NCI-H82 treated with DMSO at 0.1 percent for 48 hours (cell line): Measurements from ENCODE around the gene RPS8.
A peak's percentile ranks its signal among the peaks of the same experiment; 100 is the strongest.
"Not testable (repeated sequence)": the region's sequence is repeated elsewhere in the genome, so short reads cannot be mapped to it uniquely, and the experiment has no call there.

ENCODE experiments used
- DNase-seq: peaks from one replicate; lab custom pipeline; 2025; ENCODE audit not compliant: unreplicated experiment; lab: John Stamatoyannopoulos, UW

The RPS8 gene

GRCh38 chr1:44819196-44819607 is 43.9 kb downstream of the RPS8 start:
- peak; percentile 70 for DNase-seq

DNA sequence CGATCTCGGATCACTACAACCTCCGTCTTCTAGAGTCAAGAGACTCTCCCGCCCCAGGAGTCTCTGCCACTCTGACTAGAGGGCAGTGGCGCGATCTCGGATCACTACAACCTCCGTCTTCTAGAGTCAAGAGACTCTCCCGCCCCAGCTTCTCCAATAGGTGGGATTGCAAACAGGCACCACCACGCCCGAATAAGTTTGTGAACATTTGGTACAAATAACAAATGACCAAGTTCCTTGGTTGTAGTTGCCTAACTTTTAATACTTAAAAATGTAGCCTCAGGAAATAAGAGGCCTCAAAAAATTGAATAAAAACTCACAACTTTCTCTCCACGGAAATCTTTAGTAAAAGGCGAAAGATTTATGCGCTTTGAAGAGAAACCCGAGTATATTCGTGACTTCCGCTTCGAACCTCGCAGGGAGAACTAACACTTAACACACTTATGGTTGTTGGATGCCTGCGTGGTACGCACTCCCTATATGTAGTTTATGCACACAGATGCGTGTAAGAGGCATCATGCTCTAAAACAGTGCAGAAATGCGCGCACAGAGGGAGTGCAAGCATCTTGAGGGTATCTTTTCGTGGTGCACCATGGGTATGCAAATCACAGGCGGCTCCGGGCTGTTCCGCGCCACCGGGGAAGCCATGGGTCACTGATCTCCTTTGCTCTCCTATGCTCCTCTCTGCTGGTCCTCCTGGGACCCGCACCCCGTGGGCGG is 44.4 kb downstream of the RPS8 start:
- DNase-seq = peak; percentile 91

GRCh38 chr1:44820328-44821239 is 45.2 kb downstream of the RPS8 start:
- DNase-seq = no peak

GRCh38 chr1:44821240-44821715 is 45.9 kb downstream of the RPS8 start:
- DNase-seq = no peak

- DNase-seq = no peak
Observed at GRCh38 chr1:44822131-44822701, 46.9 kb downstream of the RPS8 start.

- DNase-seq = no peak
Observed at GRCh38 chr1:44822981-44823451, 47.7 kb downstream of the RPS8 start.

DNA sequence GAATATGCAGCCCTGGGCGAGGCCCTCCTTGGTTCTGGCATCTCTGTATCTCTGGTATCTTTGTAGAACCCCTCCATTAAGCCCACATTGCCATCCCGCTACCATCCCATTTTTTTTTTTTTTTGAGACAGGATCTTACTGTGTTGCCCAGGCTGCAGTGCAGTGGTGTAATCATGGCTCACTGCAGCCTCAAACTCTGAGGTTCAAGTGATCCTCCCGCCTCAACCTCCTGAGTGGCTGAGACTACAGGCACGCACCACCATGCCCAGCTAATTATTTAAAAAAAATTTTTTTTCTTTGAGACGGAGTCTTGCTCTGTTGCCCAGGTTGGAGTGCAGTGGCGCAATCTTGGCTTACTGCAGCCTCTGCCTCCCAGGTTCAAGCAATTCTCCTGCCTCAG is 49.1 kb downstream of the RPS8 start:
- not testable (repeated sequence) for DNase-seq

DNA sequence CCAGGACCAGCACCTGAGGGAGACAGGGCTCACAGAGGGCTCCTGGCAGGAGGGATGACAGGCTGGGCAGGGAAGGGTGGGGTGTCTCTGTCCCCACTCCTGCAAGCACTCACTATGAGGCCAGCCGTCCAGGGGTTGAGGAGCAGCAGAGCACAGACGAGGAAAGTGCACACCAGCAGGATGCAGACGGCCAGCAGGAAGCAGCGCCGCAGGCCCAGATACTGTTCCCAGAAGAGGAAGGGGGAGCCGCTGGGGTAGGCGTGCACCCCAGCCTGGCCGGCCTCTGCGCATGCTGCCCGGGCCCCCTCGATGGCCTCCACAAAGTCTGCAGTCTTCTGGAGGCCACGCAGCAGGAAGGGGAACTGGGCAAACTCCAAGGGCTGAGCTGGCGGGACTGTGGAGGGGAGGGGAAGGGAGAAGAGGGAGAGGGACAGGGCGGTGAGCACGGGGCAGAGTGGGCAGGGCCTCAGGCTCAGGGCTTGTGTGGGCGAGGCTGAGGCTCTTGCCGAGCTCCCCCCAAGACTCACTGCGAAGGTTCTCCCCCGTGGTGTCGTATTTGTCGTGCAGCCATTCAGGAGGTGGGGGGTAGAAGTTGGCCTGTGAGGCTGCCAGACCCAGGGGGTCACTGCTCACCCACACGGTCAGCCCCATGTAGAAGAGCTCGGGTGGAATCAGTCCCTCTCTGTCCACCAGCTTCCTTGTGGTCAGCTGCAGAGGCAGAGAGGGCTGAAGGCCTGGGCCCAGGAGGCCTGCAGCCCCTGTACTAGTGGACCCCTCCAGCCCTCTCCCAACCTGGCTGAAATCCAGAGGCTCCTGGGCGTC is 51.2 kb downstream of the RPS8 start:
- DNase-seq = no peak

GRCh38 chr1:44827197-44828002 is 52.1 kb downstream of the RPS8 start:
- no peak for DNase-seq

GRCh38 chr1:44828003-44828651 is 52.8 kb downstream of the RPS8 start:
- DNase-seq = no peak
